CD4-positive, alpha-beta T cell (primary cell): Measurements from ENCODE around the gene YY1. TPM values are rescaled to one million over a fixed set of nuclear protein-coding genes. Genes with fewer than 3 reads are reported as not detected.

Source experiments
- ATAC-seq: fragments of 200-7000 bp; cut with Tn5 transposase; one replicate; pipeline ENCODE4 v1.10.0; 2022; ENCODE audit warnings: mild to moderate bottlenecking; ENCODE audit not compliant: poor library complexity
- CTCF ChIA-PET: fragments of 350-600 bp; sonication (Branson Sonifier 250); formaldehyde crosslinking; loops from one replicate; lab custom pipeline; 2021; ENCODE audit warnings: antibody characterized with exemption, inconsistent platforms; lab: Charles Lee
- POLR2A ChIA-PET: fragments of 350-600 bp; sonication (Branson Sonifier 250); formaldehyde crosslinking; loops from one replicate; lab custom pipeline; 2021; ENCODE audit warnings: antibody characterized with exemption, inconsistent platforms; lab: Charles Lee
- DNase-seq, 14 experiments: peaks; one replicate each; pipeline ENCODE4 v3.0.0-alpha.2; 2013 to 2020; ENCODE audit warnings: mixed read lengths in 2 of 14
- H3K27ac ChIP-seq, 2 donors: one replicate each; pipeline versions ENCODE4 v1.5.1 to v1.7.0; 2013; ENCODE audit warnings: low read length in 2 of 2, low read depth in 1 of 2, mild to moderate bottlenecking in 1 of 2
- H3K27me3 ChIP-seq, 2 experiments: 1 replicate in 1 of 2; 2 replicates in 1 of 2; pipeline versions ENCODE4 v1.6.1 to v1.7.0; 2013; ENCODE audit warnings: low read length in 2 of 2, control low read depth in 1 of 2, mild to moderate bottlenecking in 1 of 2, moderate library complexity in 1 of 2; ENCODE audit not compliant: insufficient read depth in 2 of 2, control insufficient read depth in 1 of 2
- H3K36me3 ChIP-seq: one replicate; pipeline ENCODE4 v1.6.1; 2013; ENCODE audit warnings: low read length, control low read depth; ENCODE audit not compliant: insufficient read depth
- H3K4me1 ChIP-seq: one replicate; pipeline ENCODE4 v1.6.1; 2013; ENCODE audit warnings: low read length, control low read depth; ENCODE audit not compliant: insufficient read depth
- H3K4me3 ChIP-seq: one replicate; pipeline ENCODE4 v1.5.1; 2013; ENCODE audit warnings: mild to moderate bottlenecking, low read length, moderate library complexity
- H3K9me3 ChIP-seq, 2 experiments: 1 replicate in 1 of 2; 2 replicates in 1 of 2; pipeline versions ENCODE4 v1.6.1 to v1.7.0; 2013; ENCODE audit warnings: low read length in 2 of 2, mild to moderate bottlenecking in 2 of 2, control low read depth in 1 of 2, moderate library complexity in 1 of 2; ENCODE audit not compliant: control insufficient read depth in 1 of 2, insufficient read depth in 1 of 2
- H3K27ac Mint-ChIP-seq: one replicate; pipeline ENCODE4 v1.8.0; 2020; ENCODE audit warnings: mixed read lengths
- H3K27me3 Mint-ChIP-seq: one replicate; pipeline ENCODE4 v1.8.0; 2021; ENCODE audit warnings: mixed read lengths
- H3K36me3 Mint-ChIP-seq: one replicate; pipeline ENCODE4 v1.8.0; 2021; ENCODE audit warnings: low read depth, mixed read lengths
- H3K4me1 Mint-ChIP-seq: one replicate; pipeline ENCODE4 v1.8.0; 2021; ENCODE audit warnings: low read depth, mixed read lengths
- H3K4me3 Mint-ChIP-seq: one replicate; pipeline ENCODE4 v1.8.0; 2020; ENCODE audit warnings: mild to moderate bottlenecking, mixed read lengths
- H3K9me3 Mint-ChIP-seq: one replicate; pipeline ENCODE4 v1.8.0; 2020; ENCODE audit warnings: mixed read lengths
- intact Hi-C, 2 experiments: fragments of 100-400 bp; cut with DNase I in 1 of 2; cut with micrococcal nuclease in 1 of 2; formaldehyde crosslinking; loops; one replicate each; pipeline versions ENCODE4 v1.15.1 to v1.9.0; 2023 to 2025; cut with DNase I, micrococcal nuclease
- total RNA-seq, 174 experiments: library from RNA in 2 of 174; stranded (reverse) in 2 of 174; gene quantifications; one replicate each; pipeline ENCODE4 v1.2.3 and lab custom pipeline; 2021 to 2026
- TF ChIP-seq, protein P1 (sequence below): fragments of 200-600 bp; IDR thresholded peaks from one replicate; pipeline ENCODE4 v1.8.0; 2022; ENCODE audit warnings: antibody characterized with exemption, mild to moderate bottlenecking

Gene YY1
- total RNA-seq, 2 experiments from 2014 or later, result 68.9 to 70.4 TPM

GRCh38 chr14:100268591-100269207 lies 29.8 kb downstream of the YY1 start:
- Histone ChIP-seq H3K4me3 (no peak overlapping the region), H3K27ac (no peak overlapping the region), H3K4me1 (peaks cover 40% of the 10 kb centered on the region), H3K9me3 (no peaks in the 10 kb centered on the region), H3K36me3 (peaks cover 40% of the 10 kb centered on the region), H3K27me3 (no peaks in the 10 kb centered on the region)
- no peak for DNase-seq
- intact Hi-C loops, result no loop called here
- ATAC-seq, result no peak
- Mint-ChIP-seq H3K36me3 (peaks cover 54% of the 10 kb centered on the region), H3K4me3 (no peak overlapping the region), H3K4me1 (peaks cover 74% of the 10 kb centered on the region), H3K27ac (peak overlapping the region; percentile 1), H3K9me3 (no peaks in the 10 kb centered on the region), H3K27me3 (no peaks in the 10 kb centered on the region)
- CTCF ChIA-PET, result interaction anchor here (0.7 to 1.6 kb wide), 5 partner anchors 10 to 115 kb away, joined by 3 to 4 read pairs (median 3); no protein-coding TSS in a partner anchor
- TF ChIP-seq, protein P1, sequence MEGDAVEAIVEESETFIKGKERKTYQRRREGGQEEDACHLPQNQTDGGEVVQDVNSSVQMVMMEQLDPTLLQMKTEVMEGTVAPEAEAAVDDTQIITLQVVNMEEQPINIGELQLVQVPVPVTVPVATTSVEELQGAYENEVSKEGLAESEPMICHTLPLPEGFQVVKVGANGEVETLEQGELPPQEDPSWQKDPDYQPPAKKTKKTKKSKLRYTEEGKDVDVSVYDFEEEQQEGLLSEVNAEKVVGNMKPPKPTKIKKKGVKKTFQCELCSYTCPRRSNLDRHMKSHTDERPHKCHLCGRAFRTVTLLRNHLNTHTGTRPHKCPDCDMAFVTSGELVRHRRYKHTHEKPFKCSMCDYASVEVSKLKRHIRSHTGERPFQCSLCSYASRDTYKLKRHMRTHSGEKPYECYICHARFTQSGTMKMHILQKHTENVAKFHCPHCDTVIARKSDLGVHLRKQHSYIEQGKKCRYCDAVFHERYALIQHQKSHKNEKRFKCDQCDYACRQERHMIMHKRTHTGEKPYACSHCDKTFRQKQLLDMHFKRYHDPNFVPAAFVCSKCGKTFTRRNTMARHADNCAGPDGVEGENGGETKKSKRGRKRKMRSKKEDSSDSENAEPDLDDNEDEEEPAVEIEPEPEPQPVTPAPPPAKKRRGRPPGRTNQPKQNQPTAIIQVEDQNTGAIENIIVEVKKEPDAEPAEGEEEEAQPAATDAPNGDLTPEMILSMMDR, result no peak
- POLR2A ChIA-PET, result no interaction called here

DNA sequence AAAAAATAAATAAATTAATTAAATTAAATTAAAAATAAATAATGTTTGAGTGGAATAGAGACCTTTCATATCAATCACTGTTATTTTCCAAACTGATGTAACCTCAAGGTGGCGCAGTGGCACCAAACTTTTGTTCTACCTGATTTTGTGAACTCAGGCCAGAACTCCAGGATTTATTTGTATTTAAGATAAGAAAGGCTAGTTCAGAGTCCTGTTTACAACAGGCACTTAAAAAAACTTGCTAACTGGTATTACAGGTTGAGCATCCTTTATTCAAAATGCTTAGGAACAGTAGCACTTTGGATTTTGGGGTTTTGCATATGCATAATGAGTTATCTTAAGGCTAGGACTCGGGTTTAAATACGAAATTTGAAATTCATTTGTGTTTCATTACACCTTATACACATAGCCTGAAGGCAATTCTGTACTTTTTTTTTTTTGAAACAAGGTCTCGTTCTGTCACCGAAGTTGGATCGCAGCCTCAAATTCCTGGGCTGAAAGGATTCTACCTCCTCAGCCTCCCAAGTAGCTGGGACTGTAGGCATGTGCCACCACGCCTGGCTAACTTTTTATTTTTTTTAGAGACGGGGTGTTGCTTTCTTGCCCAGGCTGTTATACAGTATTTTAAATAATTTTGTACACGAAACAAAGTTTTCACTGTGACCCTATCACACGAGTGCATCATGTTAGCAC lies 32.4 kb downstream of the YY1 start:
- peaks cover 51% of the 10 kb centered on the region for H3K36me3 Mint-ChIP-seq
- no peaks in the 10 kb centered on the region for H3K9me3 Mint-ChIP-seq
- H3K4me3 Mint-ChIP-seq, result no peak overlapping the region
- ATAC-seq, result no peak
- ChIA-PET POLR2A (no interaction called here), CTCF (no interaction called here)
- intact Hi-C loops, result loop anchor here in 1 of 2 experiments (5.0 kb wide), 1 partner anchor 106 kb away; the partner anchor contains the start of gene WDR25
- Histone ChIP-seq H3K36me3 (peaks cover 31% of the 10 kb centered on the region), H3K27ac (no peak overlapping the region), H3K4me3 (no peak overlapping the region), H3K4me1 (peaks cover 30% of the 10 kb centered on the region), H3K27me3 (no peaks in the 10 kb centered on the region), H3K9me3 (no peaks in the 10 kb centered on the region)
- peak overlapping the region; percentile 39 for H3K27ac Mint-ChIP-seq
- TF ChIP-seq, protein P1, result peak; percentile 29
- no peaks in the 10 kb centered on the region for H3K27me3 Mint-ChIP-seq
- DNase-seq, result peak in 8 of 14 experiments; percentile 9 to 56 (median 30)
- peaks cover 75% of the 10 kb centered on the region for H3K4me1 Mint-ChIP-seq

GRCh38 chr14:100274250-100274649 lies 35.3 kb downstream of the YY1 start:
- TF ChIP-seq, protein P1, result no peak
- ATAC-seq (no peak), DNase-seq (no peak)
- H3K4me3 ChIP-seq, result no peak overlapping the region
- ChIA-PET POLR2A (no interaction called here), CTCF (interaction anchor here (1.0 to 1.1 kb wide), 2 partner anchors 11 to 20 kb away, joined by 3 read pairs; no protein-coding TSS in a partner anchor)
- H3K36me3 Mint-ChIP-seq, result peaks cover 54% of the 10 kb centered on the region
- peaks cover 33% of the 10 kb centered on the region for H3K4me1 ChIP-seq
- H3K9me3 ChIP-seq, result no peaks in the 10 kb centered on the region
- peak overlapping the region; percentile 78 for H3K27ac Mint-ChIP-seq
- no peak overlapping the region for H3K27ac ChIP-seq
- no peaks in the 10 kb centered on the region for H3K27me3 Mint-ChIP-seq
- H3K4me1 Mint-ChIP-seq, result peaks cover 67% of the 10 kb centered on the region
- intact Hi-C loops, result loop anchor here in 1 of 2 experiments (5.0 kb wide), 1 partner anchor 103 kb away; the partner anchor contains the start of gene WDR25
- no peaks in the 10 kb centered on the region for H3K9me3 Mint-ChIP-seq
- H3K36me3 ChIP-seq, result peaks cover 26% of the 10 kb centered on the region
- H3K4me3 Mint-ChIP-seq, result no peak overlapping the region
- H3K27me3 ChIP-seq, result no peaks in the 10 kb centered on the region
